SK-MEL-5 (cell line): Measurements from ENCODE around the gene PGAP3. TPM values are rescaled to one million over a fixed set of nuclear protein-coding genes. Genes with fewer than 3 reads are reported as not detected.
"Not testable (repeated sequence)": the region's sequence is repeated elsewhere in the genome, so short reads cannot be mapped to it uniquely, and the experiment has no call there.

Experiments used
- DNase-seq: peaks from one replicate; pipeline ENCODE4 v3.0.0-alpha.2; 2016; ENCODE audit warnings: low read depth, low spot score
- in situ Hi-C: cut with HindIII; loops from 2 replicates; pipeline ENCODE4 v1.10.0; 2016; ENCODE audit warnings: low sequenced_read_pairs, high pct_unique_total_duplicates, low pct_unique_long_range_greater_than_20kb
- total RNA-seq: library from RNA; depleted of rRNA; stranded (reverse); fragments of >200 nt; shearing (Covaris generic); gene quantifications from 2 replicates; pipeline ENCODE4 v1.2.3, GENCODE V29; 2014

PGAP3 gene
- total RNA-seq, 1 experiment from 2014 or later, result 6.6 TPM

- in situ Hi-C loops, result no loop called here
- no peak for DNase-seq
Measured at GRCh38 chr17:39716879-39717536, 29.2 kb upstream of the PGAP3 start.

- in situ Hi-C loops, result no loop called here
Measured at GRCh38 chr17:39716073-39716818, 28.4 kb upstream of the PGAP3 start.

GRCh38 chr17:39715375-39716072 is 27.7 kb upstream of the PGAP3 start:
- in situ Hi-C loops, result no loop called here

More at GRCh38 chr17:39716073-39716818, 28.4 kb upstream of the PGAP3 start:
- DNase-seq, result no peak

GRCh38 chr17:39714234-39714633 is 26.4 kb upstream of the PGAP3 start:
- DNase-seq, result no peak
- in situ Hi-C loops, result no loop called here

More at GRCh38 chr17:39715375-39716072, 27.7 kb upstream of the PGAP3 start:
- DNase-seq, result no peak

GRCh38 chr17:39711851-39712250 is 24.0 kb upstream of the PGAP3 start:
- in situ Hi-C loops, result no loop called here
- DNase-seq, result no peak

- DNase-seq, in situ Hi-C loops: not testable (repeated sequence)
Measured at GRCh38 chr17:39711071-39711470, 23.2 kb upstream of the PGAP3 start.

GRCh38 chr17:39709998-39710964 is 22.4 kb upstream of the PGAP3 start:
- DNase-seq, result no peak
- in situ Hi-C loops, result no loop called here

- DNase-seq, result no peak
- in situ Hi-C loops, result no loop called here
Measured at GRCh38 chr17:39709319-39709997, 21.6 kb upstream of the PGAP3 start.

- in situ Hi-C loops, result no loop called here
- DNase-seq, result no peak
Measured at GRCh38 chr17:39706921-39707337, 19.1 kb upstream of the PGAP3 start.

- in situ Hi-C loops, result no loop called here
- no peak for DNase-seq
Measured at GRCh38 chr17:39706383-39706782, 18.5 kb upstream of the PGAP3 start.

GRCh38 chr17:39705786-39706348 is 18.0 kb upstream of the PGAP3 start:
- DNase-seq, result no peak
- in situ Hi-C loops, result no loop called here

- in situ Hi-C loops, result no loop called here
- DNase-seq, result no peak
Measured at GRCh38 chr17:39704821-39705551, 17.1 kb upstream of the PGAP3 start.

GRCh38 chr17:39703913-39704312 is 16.1 kb upstream of the PGAP3 start:
- DNase-seq, result no peak
- in situ Hi-C loops, result no loop called here

- DNase-seq, result no peak
- in situ Hi-C loops, result no loop called here
Measured at GRCh38 chr17:39702901-39703893, 15.3 kb upstream of the PGAP3 start.

GRCh38 chr17:39701784-39702422 is 14.0 kb upstream of the PGAP3 start:
- in situ Hi-C loops, result no loop called here
- no peak for DNase-seq
